ENCODE data around the gene ZCCHC14. TPM values are rescaled to one million over a fixed set of nuclear protein-coding genes. Genes with fewer than 3 reads are reported as not detected.

The ZCCHC14 gene
- total and polyA plus RNA-seq, 2 of the 8 experiments (the other 6 are each of a cell fraction or from before 2014, with no cell fraction given): 8.2 to 28.2 TPM

DNA sequence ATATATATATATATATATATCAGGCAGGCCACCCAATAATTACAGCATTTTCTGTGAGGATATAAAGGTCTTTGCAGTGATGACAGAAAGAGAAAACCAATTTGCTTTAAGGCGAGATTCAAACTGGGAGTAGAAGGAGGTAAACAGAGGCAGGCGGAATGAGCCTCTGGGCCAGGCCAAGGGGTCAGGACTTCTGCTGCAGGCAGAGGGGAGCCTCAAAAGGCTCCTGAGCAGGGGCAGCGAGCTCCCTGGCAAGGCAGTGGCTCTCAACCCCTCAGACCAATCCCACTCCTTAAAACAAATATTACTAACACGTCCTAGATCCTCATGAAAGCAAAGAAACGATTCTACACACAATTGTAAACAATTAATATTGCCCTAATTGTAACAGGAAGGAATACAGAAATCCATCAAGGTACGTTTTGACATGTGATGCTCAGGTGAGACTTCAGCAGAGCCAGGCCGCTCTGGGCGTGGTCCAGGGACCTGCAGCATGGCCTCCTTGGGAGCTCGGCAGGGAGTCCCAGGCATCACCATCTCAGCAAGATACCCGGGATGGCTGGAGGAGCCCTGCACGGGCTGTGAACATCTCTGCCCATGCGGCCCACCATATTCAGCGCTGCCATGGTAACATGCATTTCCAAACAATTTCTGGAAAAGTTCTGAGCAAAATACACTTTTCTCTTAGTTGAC is 127.7 kb downstream of the ZCCHC14 start (continued):
- no peak for TF ChIP-seq RXRA (IDR thresholded peaks at IDR 0.05; ENCODE audit: insufficient read depth, low read depth, low read length)
- TF ChIP-seq, protein P1, sequence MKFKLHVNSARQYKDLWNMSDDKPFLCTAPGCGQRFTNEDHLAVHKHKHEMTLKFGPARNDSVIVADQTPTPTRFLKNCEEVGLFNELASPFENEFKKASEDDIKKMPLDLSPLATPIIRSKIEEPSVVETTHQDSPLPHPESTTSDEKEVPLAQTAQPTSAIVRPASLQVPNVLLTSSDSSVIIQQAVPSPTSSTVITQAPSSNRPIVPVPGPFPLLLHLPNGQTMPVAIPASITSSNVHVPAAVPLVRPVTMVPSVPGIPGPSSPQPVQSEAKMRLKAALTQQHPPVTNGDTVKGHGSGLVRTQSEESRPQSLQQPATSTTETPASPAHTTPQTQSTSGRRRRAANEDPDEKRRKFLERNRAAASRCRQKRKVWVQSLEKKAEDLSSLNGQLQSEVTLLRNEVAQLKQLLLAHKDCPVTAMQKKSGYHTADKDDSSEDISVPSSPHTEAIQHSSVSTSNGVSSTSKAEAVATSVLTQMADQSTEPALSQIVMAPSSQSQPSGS (IDR thresholded peaks at IDR 0.05; ENCODE audit: low read length): no peak
- TF ChIP-seq SIRT6 (IDR thresholded peaks at IDR 0.05; ENCODE audit: low read length): no peak
- TF ChIP-seq SP2 (IDR thresholded peaks at IDR 0.05; ENCODE audit: low read length): no peak
- TF ChIP-seq BCL11A (IDR thresholded peaks at IDR 0.05; ENCODE audit: low read depth in 2 of 2, low read length in 2 of 2): no peak
- TF ChIP-seq RFX5 (IDR thresholded peaks at IDR 0.05; ENCODE audit: borderline replicate concordance, low read depth, low read length): no peak
- TF ChIP-seq HDAC2 (IDR thresholded peaks at IDR 0.05; ENCODE audit: borderline replicate concordance in 1 of 2, low read depth in 2 of 2, low read length in 2 of 2): no peak
